OCI-LY7 (cell line): ENCODE measurements around the gene LAMP5. TPM values are rescaled to one million over a fixed set of nuclear protein-coding genes. Genes with fewer than 3 reads are reported as not detected.

Experiments used
- BruUV-seq: library from RNA; stranded (reverse); fragments of 400-500 nt; replicated peaks from 2 replicates; lab custom pipeline; 2021; lab: Mats Ljungman, UMichigan
- CTCF ChIA-PET: fragments of 300-600 bp; sonication (Branson Sonifier 250); formaldehyde crosslinking; loops from one replicate; lab custom pipeline; 2022; ENCODE audit warnings: antibody characterized with exemption; ENCODE audit not compliant: unreplicated experiment; lab: Charles Lee
- POLR2A ChIA-PET: fragments of 300-600 bp; sonication (Branson Sonifier 250); formaldehyde crosslinking; loops from one replicate; lab custom pipeline; 2022; ENCODE audit warnings: antibody characterized with exemption; lab: Charles Lee
- DNase-seq: peaks from one replicate; pipeline ENCODE4 v3.0.0-alpha.2; 2015; ENCODE audit warnings: low spot score
- H2AFZ ChIP-seq: fragments of 200-600 bp; sonication (generic), shearing (Covaris generic); 2 replicates; pipeline ENCODE4 v1.6.1; 2014; ENCODE audit warnings: mild to moderate bottlenecking, antibody characterized with exemption, low read length, moderate library complexity
- H3K27ac ChIP-seq: fragments of 200-600 bp; sonication (generic); 2 replicates; pipeline ENCODE4 v1.5.1; 2014; ENCODE audit warnings: mixed run types, low read depth, mild to moderate bottlenecking, moderate library complexity, low read length, inconsistent platforms; ENCODE audit not compliant: poor library complexity, severe bottlenecking
- H3K36me3 ChIP-seq: fragments of 200-600 bp; sonication (generic); 2 replicates; pipeline ENCODE4 v1.6.1; 2014; ENCODE audit warnings: mild to moderate bottlenecking, antibody characterized with exemption, low read length, moderate library complexity, mixed read lengths; ENCODE audit not compliant: insufficient read depth
- H3K4me1 ChIP-seq: fragments of 200-600 bp; sonication (generic); 2 replicates; pipeline ENCODE4 v1.5.1; 2014; ENCODE audit warnings: mild to moderate bottlenecking, low read length; ENCODE audit not compliant: insufficient read depth, poor library complexity, severe bottlenecking
- H3K4me2 ChIP-seq: fragments of 200-600 bp; sonication (generic); 2 replicates; pipeline ENCODE4 v1.6.1; 2014; ENCODE audit warnings: mild to moderate bottlenecking, low read length
- H3K4me3 ChIP-seq: fragments of 200-600 bp; sonication (generic); 2 replicates; pipeline ENCODE4 v1.5.1; 2014; ENCODE audit warnings: mild to moderate bottlenecking, low read depth, low read length; ENCODE audit not compliant: poor library complexity, severe bottlenecking
- H3K79me2 ChIP-seq: fragments of 200-600 bp; sonication (generic); 2 replicates; pipeline ENCODE4 v1.6.1; 2016; ENCODE audit warnings: low read depth, mild to moderate bottlenecking, low read length, moderate library complexity, mixed read lengths; ENCODE audit not compliant: insufficient read depth
- H3K9me2 ChIP-seq: fragments of 200-600 bp; sonication (generic); 2 replicates; pipeline ENCODE4 v1.6.1; 2016; ENCODE audit warnings: mild to moderate bottlenecking, low read length, mixed read lengths; ENCODE audit not compliant: insufficient read depth
- H3K9me3 ChIP-seq: fragments of 200-600 bp; sonication (generic); 2 replicates; pipeline ENCODE4 v1.6.1; 2014; ENCODE audit warnings: mild to moderate bottlenecking, mixed run types, low read length, mixed read lengths
- H4K20me1 ChIP-seq: fragments of 200-600 bp; sonication (generic); 2 replicates; pipeline ENCODE4 v1.6.1; 2014; ENCODE audit warnings: mild to moderate bottlenecking, antibody characterized with exemption, low read length, moderate library complexity, mixed read lengths; ENCODE audit not compliant: insufficient read depth
- CTCF ChIP-seq: fragments of 200-600 bp; sonication (generic); conservative IDR thresholded peaks from 2 replicates; pipeline ENCODE4 v1.5.1; 2014; ENCODE audit warnings: mild to moderate bottlenecking, antibody characterized with exemption, low read length, moderate library complexity, mixed read lengths
- EZH2phosphoT487 ChIP-seq: fragments of 200-600 bp; sonication (generic); IDR thresholded peaks from 2 replicates; pipeline ENCODE4 v1.6.1; 2018; ENCODE audit warnings: low read depth, borderline replicate concordance, mild to moderate bottlenecking, mixed run types, antibody characterized with exemption, low read length, moderate library complexity, mixed read lengths
- intact Hi-C: fragments of 100-400 bp; cut with micrococcal nuclease; formaldehyde crosslinking; loops from one replicate; pipeline ENCODE4 v1.10.0; 2022; ENCODE audit not compliant: unreplicated experiment
- total RNA-seq, 2 experiments: library from RNA; depleted of rRNA in 1 of 2; stranded (reverse); fragments of >200 nt in 1 of 2; shearing (Covaris generic) in 1 of 2; gene quantifications; 2 replicates each; pipeline ENCODE4 v1.2.3, GENCODE V29; 2014 to 2022

The LAMP5 gene
- total RNA-seq, 2 experiments from 2014 or later = not detected

GRCh38 chr20:9487231-9487630 lies 27.2 kb upstream of the LAMP5 start:
- DNase-seq = no peak
- TF ChIP-seq EZH2phosphoT487 (no peak), CTCF (no peak)
- Histone ChIP-seq H3K9me3 (no peaks in the 10 kb centered on the region), H3K4me2 (no peak overlapping the region), H3K4me3 (no peak overlapping the region), H3K79me2 (no peaks in the 10 kb centered on the region), H3K36me3 (no peaks in the 10 kb centered on the region), H3K9me2 (no peaks in the 10 kb centered on the region), H3K27ac (no peak overlapping the region), H3K4me1 (no peaks in the 10 kb centered on the region), H4K20me1 (no peaks in the 10 kb centered on the region), H2AFZ (no peak overlapping the region)
- ChIA-PET POLR2A (no interaction called here), CTCF (no interaction called here)
- intact Hi-C loops = no loop called here
- BruUV-seq = no TSS peak

GRCh38 chr20:9488063-9488462 lies 26.3 kb upstream of the LAMP5 start:
- H4K20me1 ChIP-seq = no peaks in the 10 kb centered on the region
- H3K4me2 ChIP-seq = no peak overlapping the region
- H3K79me2 ChIP-seq = no peaks in the 10 kb centered on the region
- no peaks in the 10 kb centered on the region for H3K9me2 ChIP-seq
- ChIA-PET CTCF (no interaction called here), POLR2A (interaction anchor here (0.7 kb wide), 1 partner anchor 383 kb away, joined by 3 read pairs; no protein-coding TSS in a partner anchor)
- H3K27ac ChIP-seq = no peak overlapping the region
- intact Hi-C loops = no loop called here
- TF ChIP-seq CTCF = no peak
- no peak for TF ChIP-seq EZH2phosphoT487
- H3K4me1 ChIP-seq = no peaks in the 10 kb centered on the region
- H2AFZ ChIP-seq = no peak overlapping the region
- no peak overlapping the region for H3K4me3 ChIP-seq
- H3K36me3 ChIP-seq = no peaks in the 10 kb centered on the region
- no peaks in the 10 kb centered on the region for H3K9me3 ChIP-seq
- DNase-seq = no peak
- no TSS peak for BruUV-seq

- H3K9me3 ChIP-seq = no peaks in the 10 kb centered on the region
- intact Hi-C loops = no loop called here
- H3K4me2 ChIP-seq = no peak overlapping the region
- no peaks in the 10 kb centered on the region for H3K36me3 ChIP-seq
- ChIA-PET POLR2A (no interaction called here), CTCF (no interaction called here)
- H2AFZ ChIP-seq = no peak overlapping the region
- H3K79me2 ChIP-seq = no peaks in the 10 kb centered on the region
- DNase-seq = no peak
- TF ChIP-seq EZH2phosphoT487 (no peak), CTCF (no peak)
- H3K4me1 ChIP-seq = no peaks in the 10 kb centered on the region
- H4K20me1 ChIP-seq = no peaks in the 10 kb centered on the region
- BruUV-seq = no TSS peak
- H3K4me3 ChIP-seq = no peak overlapping the region
- H3K27ac ChIP-seq = no peak overlapping the region
- H3K9me2 ChIP-seq = no peaks in the 10 kb centered on the region
These were observed 24.2 kb upstream of the LAMP5 start for GRCh38 chr20:9490161-9490560.
